Lung (tissue), 12 donors: ENCODE results near the gene GADD45GIP1. TPM values are rescaled to one million over a fixed set of nuclear protein-coding genes. Genes with fewer than 3 reads are reported as not detected.

Source experiments
- ATAC-seq: fragments of 200-7000 bp; cut with Tn5 transposase; one replicate; pipeline ENCODE4 v1.9.1; 2020; ENCODE audit warnings: moderate number of reproducible peaks; ENCODE audit not compliant: insufficient read depth, low FRiP score
- DNase-seq, 3 donors: peaks; one replicate each; pipeline ENCODE4 v3.0.0-alpha.2; 2013 to 2017
- H3K27ac ChIP-seq, 2 donors: one replicate each; pipeline ENCODE4 v1.5.1; 2013; ENCODE audit warnings: mild to moderate bottlenecking in 2 of 2, moderate library complexity in 2 of 2, control low read depth in 1 of 2, inconsistent platforms in 1 of 2, low read depth in 1 of 2, low read length in 1 of 2
- H3K27me3 ChIP-seq, 3 donors: one replicate each; pipeline ENCODE4 v1.5.1; 2013; ENCODE audit warnings: low read length in 2 of 3; ENCODE audit not compliant: control insufficient read depth in 3 of 3, insufficient read depth in 3 of 3
- H3K36me3 ChIP-seq, 4 donors: one replicate each; pipeline ENCODE4 v1.5.1; 2013; ENCODE audit warnings: low read length in 4 of 4, mild to moderate bottlenecking in 1 of 4, moderate library complexity in 1 of 4; ENCODE audit not compliant: control insufficient read depth in 4 of 4, insufficient read depth in 4 of 4
- H3K4me1 ChIP-seq, 5 donors: one replicate each; pipeline ENCODE4 v1.5.1; 2013; ENCODE audit warnings: low read length in 5 of 5, mild to moderate bottlenecking in 2 of 5, moderate library complexity in 1 of 5; ENCODE audit not compliant: control insufficient read depth in 5 of 5, insufficient read depth in 5 of 5
- H3K4me3 ChIP-seq: one replicate; pipeline ENCODE4 v1.5.1; 2013; ENCODE audit warnings: mild to moderate bottlenecking, control low read depth, moderate library complexity
- H3K9ac ChIP-seq, 2 donors: one replicate each; pipeline ENCODE4 v1.5.1; 2013; ENCODE audit warnings: low read length in 2 of 2, control low read depth in 1 of 2; ENCODE audit not compliant: insufficient read depth in 1 of 2
- H3K9me3 ChIP-seq, 4 donors: one replicate each; pipeline ENCODE4 v1.5.1; 2013; ENCODE audit warnings: low read length in 3 of 4, mild to moderate bottlenecking in 1 of 4, moderate library complexity in 1 of 4; ENCODE audit not compliant: control insufficient read depth in 4 of 4, insufficient read depth in 3 of 4
- CTCF ChIP-seq: IDR thresholded peaks from 2 replicates; pipeline ENCODE4 v1.5.1; 2012; ENCODE audit warnings: mild to moderate bottlenecking; ENCODE audit errors: control extremely low read depth, extremely low read depth
- WGBS, 2 donors: extraction: QIAGEN DNeasy Blood & Tissue Kit; methylation state at CpG; one replicate each; pipeline ENCODE4 v1.1.7; 2013; 5-methylcytosine and 5-hydroxymethylcytosine counted together
- polyA plus RNA-seq, 2 donors: library from polyadenylated mRNA; stranded (reverse); fragments of 200-250 nt; gene quantifications; one replicate each; pipeline ENCODE4 v1.2.1, GENCODE V29; 2013
- total RNA-seq, 2 donors: library from RNA; depleted of rRNA in 1 of 2; stranded (reverse); fragments of >200 nt in 1 of 2; gene quantifications; one replicate each; pipeline ENCODE4 v1.2.1, GENCODE V29; 2014 to 2021
- donor health status: control.
- donor health status: control.
- donor health status: Bipolar disorder and iron deficiency.
- donor health status: healthy.
- donor health status: DM: yes; HTN: yes; CAD: no.

Gene GADD45GIP1
- total and polyA plus RNA-seq, 4 donors, result 14.9 to 69.0 (median 36.3) TPM

- no peak overlapping the region for H3K27ac ChIP-seq
- H3K9ac ChIP-seq, result no peak overlapping the region
- TF ChIP-seq CTCF, result no peak
- no peak for DNase-seq
- ATAC-seq, result no peak
- no peaks in the 10 kb centered on the region for H3K27me3 ChIP-seq
- H3K9me3 ChIP-seq, result no peaks in the 10 kb centered on the region
- H3K4me3 ChIP-seq, result no peak overlapping the region
- WGBS, 2 donors, result 91 to 95% methylated on average over 3 of the region's 3 CpGs
- peaks cover 0 to 14% (median 4%) of the 10 kb centered on the region in 5 donors for H3K4me1 ChIP-seq
- H3K36me3 ChIP-seq, result no peaks in the 10 kb centered on the region
Observed at GRCh38 chr19:12987190-12987589, 30.2 kb upstream of the GADD45GIP1 start.

GRCh38 chr19:12986726-12987125, 29.7 kb upstream of the GADD45GIP1 start:
- Histone ChIP-seq H3K9ac (no peak overlapping the region), H3K9me3 (no peaks in the 10 kb centered on the region), H3K27ac (no peak overlapping the region), H3K36me3 (no peaks in the 10 kb centered on the region), H3K4me1 (peaks cover 0 to 14% (median 4%) of the 10 kb centered on the region in 5 donors), H3K4me3 (no peak overlapping the region), H3K27me3 (no peaks in the 10 kb centered on the region)
- ATAC-seq (no peak), DNase-seq (no peak)
- no peak for TF ChIP-seq CTCF
- 95 to 96% methylated on average over 12 of the region's 12 CpGs for WGBS, 2 donors

- DNase-seq (peak in 2 of 3 donors; percentile 43 to 50), ATAC-seq (peak; percentile 37)
- Histone ChIP-seq H3K4me1 (peaks cover 0 to 9% (median 4%) of the 10 kb centered on the region in 5 donors), H3K27me3 (no peaks in the 10 kb centered on the region), H3K9me3 (no peaks in the 10 kb centered on the region), H3K4me3 (no peak overlapping the region), H3K27ac (no peak overlapping the region), H3K9ac (no peak overlapping the region), H3K36me3 (no peaks in the 10 kb centered on the region)
- WGBS, 2 donors, result 63 to 82% methylated on average over 16 of the region's 16 CpGs
- no peak for TF ChIP-seq CTCF
Observed at GRCh38 chr19:12985049-12985776, 28.2 kb upstream of the GADD45GIP1 start.
